EL (cell line): ENCODE data around the gene ESYT2.
A peak's percentile ranks its signal among the peaks of the same experiment; 100 is the strongest.

Experiments
- DNase-seq: peaks from one replicate; pipeline ENCODE4 v3.0.0-alpha.2; 2016

Gene ESYT2

GRCh38 chr7:158740013-158740656, 89.2 kb downstream of the ESYT2 start:
- DNase-seq: peak; percentile 82

- no peak for DNase-seq
Observed at GRCh38 chr7:158738841-158739240, 90.5 kb downstream of the ESYT2 start.

- no peak for DNase-seq
Observed at GRCh38 chr7:158737064-158737695, 92.1 kb downstream of the ESYT2 start.

- DNase-seq: no peak
Observed at GRCh38 chr7:158735935-158736334, 93.4 kb downstream of the ESYT2 start.

GRCh38 chr7:158734861-158735260, 94.4 kb downstream of the ESYT2 start:
- DNase-seq: peak; percentile 39

GRCh38 chr7:158733775-158734494, 95.4 kb downstream of the ESYT2 start:
- DNase-seq: no peak

GRCh38 chr7:158733220-158733519, 96.1 kb downstream of the ESYT2 start:
- no peak for DNase-seq

- no peak for DNase-seq
Observed at GRCh38 chr7:158732494-158733219, 96.7 kb downstream of the ESYT2 start.

- no peak for DNase-seq
Observed at GRCh38 chr7:158731761-158732160, 97.5 kb downstream of the ESYT2 start.

- DNase-seq: no peak
Observed at GRCh38 chr7:158730383-158731346, 98.6 kb downstream of the ESYT2 start.

- DNase-seq: no peak
Observed at GRCh38 chr7:158729646-158730382, 99.5 kb downstream of the ESYT2 start.

- no peak for DNase-seq
Observed at GRCh38 chr7:158728911-158729645, 100.2 kb downstream of the ESYT2 start.

- no peak for DNase-seq
Observed at GRCh38 chr7:158727690-158728089, 101.6 kb downstream of the ESYT2 start.

GRCh38 chr7:158726277-158726807, 103.0 kb downstream of the ESYT2 start:
- no peak for DNase-seq

GRCh38 chr7:158725506-158725800, 103.9 kb downstream of the ESYT2 start:
- DNase-seq: no peak

- DNase-seq: no peak
Observed at GRCh38 chr7:158724658-158725505, 104.4 kb downstream of the ESYT2 start.

- DNase-seq: no peak
Observed at GRCh38 chr7:158723714-158724385, 105.5 kb downstream of the ESYT2 start.

GRCh38 chr7:158723266-158723665, 106.0 kb downstream of the ESYT2 start:
- no peak for DNase-seq

GRCh38 chr7:158722574-158723237, 106.6 kb downstream of the ESYT2 start:
- DNase-seq: no peak
